ENCODE data around the gene SPG11. TPM values are rescaled to one million over a fixed set of nuclear protein-coding genes. Genes with fewer than 3 reads are reported as not detected.

The SPG11 gene
- total RNA-seq, 1 experiment from 2014 or later = 38.3 TPM

- no peak overlapping the region for H2BK5ac ChIP-seq (ENCODE audit: insufficient read length, low read length)
- no peak overlapping the region for H3K4me3 Mint-ChIP-seq
Observed at GRCh38 chr15:44695294-44695693, 31.8 kb upstream of the SPG11 start.

More at GRCh38 chr15:44695294-44695693, 31.8 kb upstream of the SPG11 start:
- H3K9me3 ChIP-seq (ENCODE audit: control insufficient read depth, low read depth, low read length) = no peaks in the 10 kb centered on the region
- H3K4me2 ChIP-seq (ENCODE audit: insufficient read depth, insufficient read length, low read length) = no peak overlapping the region
- no peak overlapping the region for H2AK5ac ChIP-seq (ENCODE audit: insufficient read length, low read length)
- H2BK120ac ChIP-seq (ENCODE audit: low read depth, low read length, poor library complexity, severe bottlenecking) = no peak overlapping the region
- Mint-ChIP-seq H3K27ac (no peak overlapping the region), H3K9me3 (no peaks in the 10 kb centered on the region; a peak in 1 of 5 replicates), H3K4me1 (peaks cover 0 to 5% of the 10 kb centered on the region in 2 experiments; a peak in 2 of 4 replicates), H3K27me3 (ENCODE audit: low read depth) (peaks cover 4% of the 10 kb centered on the region; the same call in 1 of the 2 replicates), H3K36me3 (ENCODE audit: insufficient read depth in 1 of 3, low read depth in 3 of 3) (no peaks in the 10 kb centered on the region)
- no peak overlapping the region for H3T11ph ChIP-seq (ENCODE audit: low read length)
- TF ChIP-seq, protein P1, sequence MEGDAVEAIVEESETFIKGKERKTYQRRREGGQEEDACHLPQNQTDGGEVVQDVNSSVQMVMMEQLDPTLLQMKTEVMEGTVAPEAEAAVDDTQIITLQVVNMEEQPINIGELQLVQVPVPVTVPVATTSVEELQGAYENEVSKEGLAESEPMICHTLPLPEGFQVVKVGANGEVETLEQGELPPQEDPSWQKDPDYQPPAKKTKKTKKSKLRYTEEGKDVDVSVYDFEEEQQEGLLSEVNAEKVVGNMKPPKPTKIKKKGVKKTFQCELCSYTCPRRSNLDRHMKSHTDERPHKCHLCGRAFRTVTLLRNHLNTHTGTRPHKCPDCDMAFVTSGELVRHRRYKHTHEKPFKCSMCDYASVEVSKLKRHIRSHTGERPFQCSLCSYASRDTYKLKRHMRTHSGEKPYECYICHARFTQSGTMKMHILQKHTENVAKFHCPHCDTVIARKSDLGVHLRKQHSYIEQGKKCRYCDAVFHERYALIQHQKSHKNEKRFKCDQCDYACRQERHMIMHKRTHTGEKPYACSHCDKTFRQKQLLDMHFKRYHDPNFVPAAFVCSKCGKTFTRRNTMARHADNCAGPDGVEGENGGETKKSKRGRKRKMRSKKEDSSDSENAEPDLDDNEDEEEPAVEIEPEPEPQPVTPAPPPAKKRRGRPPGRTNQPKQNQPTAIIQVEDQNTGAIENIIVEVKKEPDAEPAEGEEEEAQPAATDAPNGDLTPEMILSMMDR (conservative IDR thresholded peaks at IDR 0.05) = no peak
- no CpG with 5 or more reads among the region's 3 CpGs for WGBS (ENCODE audit: extremely low coverage, insufficient read length, low lambda C conversion rate)
- H2BK15ac ChIP-seq (ENCODE audit: low read depth, low read length) = no peak overlapping the region
- H4K8ac ChIP-seq (replicated peaks; ENCODE audit: insufficient read length, low read depth, low read length) = no peak overlapping the region
- no peaks in the 10 kb centered on the region for H3K4me1 ChIP-seq (ENCODE audit: insufficient read depth, low read length)
- no peak overlapping the region for H3K23ac ChIP-seq (ENCODE audit: insufficient read length, low read depth, low read length)
- H3K23me2 ChIP-seq (ENCODE audit: insufficient read length, low read depth, low read length, poor library complexity, severe bottlenecking) = no peaks in the 10 kb centered on the region
- no peak overlapping the region for H3K4ac ChIP-seq (ENCODE audit: low read depth, low read length)
- H4K20me1 ChIP-seq (ENCODE audit: control insufficient read depth, insufficient read depth, insufficient read length) = no peaks in the 10 kb centered on the region
- no peak overlapping the region for H2BK20ac ChIP-seq (ENCODE audit: low read depth, low read length, poor library complexity, severe bottlenecking)
- no peak overlapping the region for H3K9ac ChIP-seq (ENCODE audit: extremely low read depth, insufficient read length, low read length)
- no peaks in the 10 kb centered on the region for H3K79me1 ChIP-seq (ENCODE audit: insufficient read depth, low read depth, low read length, poor library complexity, severe bottlenecking)
- no peaks in the 10 kb centered on the region for H3K27me3 ChIP-seq (ENCODE audit: insufficient read depth, low read length)
- no peak overlapping the region for H3K56ac ChIP-seq (ENCODE audit: insufficient read length, low read depth, low read length)
- no peak for DNase-seq
- no peaks in the 10 kb centered on the region for H3K79me2 ChIP-seq (ENCODE audit: insufficient read depth, low read length)
- no peak overlapping the region for H2AFZ ChIP-seq (ENCODE audit: low read length)
- no peak overlapping the region for H3K18ac ChIP-seq (ENCODE audit: insufficient read length, low read depth, low read length)
- H4K5ac ChIP-seq (ENCODE audit: insufficient read length, low read depth, low read length) = no peak overlapping the region
- no peak overlapping the region for H3K14ac ChIP-seq (ENCODE audit: insufficient read depth, low read length)
- no peak overlapping the region for H3K27ac ChIP-seq (ENCODE audit: insufficient read length, low read depth, low read length)
- H4K91ac ChIP-seq (ENCODE audit: insufficient read length, low read depth, low read length) = no peak overlapping the region
- no peak overlapping the region for H2BK12ac ChIP-seq (ENCODE audit: insufficient read length, low read depth, low read length)
